Kidney epithelial cell (primary cell): Measurements from ENCODE around the gene CALML4. TPM values are rescaled to one million over a fixed set of nuclear protein-coding genes. Genes with fewer than 3 reads are reported as not detected.

ENCODE experiments used
- DNase-seq: peaks from one replicate; pipeline ENCODE4 v3.0.0-alpha.2; 2010; ENCODE audit warnings: low read depth
- H3K27me3 ChIP-seq: 2 replicates; pipeline ENCODE4 v1.6.0; 2011; ENCODE audit warnings: low read length; ENCODE audit not compliant: control insufficient read depth, insufficient read depth
- H3K36me3 ChIP-seq: 2 replicates; pipeline ENCODE4 v1.5.1; 2011; ENCODE audit warnings: low read length; ENCODE audit not compliant: control insufficient read depth, insufficient read depth
- H3K4me3 ChIP-seq: 2 replicates; pipeline ENCODE4 v1.5.1; 2011; ENCODE audit warnings: low read depth, mild to moderate bottlenecking, control low read depth, low read length
- total RNA-seq: library from RNA; depleted of rRNA; stranded (reverse); fragments of >200 nt; gene quantifications from 2 replicates; pipeline ENCODE4 v1.2.3, GENCODE V29; 2015
- TF ChIP-seq, protein P1 (sequence below): IDR thresholded peaks from 2 replicates; pipeline ENCODE4 v1.5.1; 2011; ENCODE audit warnings: mild to moderate bottlenecking, moderate library complexity, low read length, control low read depth, inconsistent platforms; ENCODE audit not compliant: insufficient read depth, poor library complexity, severe bottlenecking

Gene CALML4
- total RNA-seq, 1 donor from 2014 or later, result 2.4 TPM

DNA sequence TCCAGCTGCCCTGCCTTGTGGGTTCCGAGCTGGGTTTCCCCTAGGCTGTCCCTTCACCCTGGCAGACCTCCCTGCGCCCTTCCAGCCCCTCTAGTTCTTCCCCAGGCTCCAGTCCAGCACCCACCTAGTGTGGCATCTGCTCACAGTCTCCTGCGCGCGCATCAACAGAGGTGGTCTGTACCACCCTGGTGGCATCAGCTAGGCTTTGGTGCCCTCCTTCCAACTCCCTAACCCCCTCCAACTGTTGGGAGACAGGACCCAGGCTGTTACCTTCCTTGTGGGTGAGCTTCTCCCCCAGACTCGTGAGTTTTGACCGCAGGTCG, 8.0 kb downstream of the CALML4 start:
- no peaks in the 10 kb centered on the region for H3K27me3 ChIP-seq
- TF ChIP-seq, protein P1, sequence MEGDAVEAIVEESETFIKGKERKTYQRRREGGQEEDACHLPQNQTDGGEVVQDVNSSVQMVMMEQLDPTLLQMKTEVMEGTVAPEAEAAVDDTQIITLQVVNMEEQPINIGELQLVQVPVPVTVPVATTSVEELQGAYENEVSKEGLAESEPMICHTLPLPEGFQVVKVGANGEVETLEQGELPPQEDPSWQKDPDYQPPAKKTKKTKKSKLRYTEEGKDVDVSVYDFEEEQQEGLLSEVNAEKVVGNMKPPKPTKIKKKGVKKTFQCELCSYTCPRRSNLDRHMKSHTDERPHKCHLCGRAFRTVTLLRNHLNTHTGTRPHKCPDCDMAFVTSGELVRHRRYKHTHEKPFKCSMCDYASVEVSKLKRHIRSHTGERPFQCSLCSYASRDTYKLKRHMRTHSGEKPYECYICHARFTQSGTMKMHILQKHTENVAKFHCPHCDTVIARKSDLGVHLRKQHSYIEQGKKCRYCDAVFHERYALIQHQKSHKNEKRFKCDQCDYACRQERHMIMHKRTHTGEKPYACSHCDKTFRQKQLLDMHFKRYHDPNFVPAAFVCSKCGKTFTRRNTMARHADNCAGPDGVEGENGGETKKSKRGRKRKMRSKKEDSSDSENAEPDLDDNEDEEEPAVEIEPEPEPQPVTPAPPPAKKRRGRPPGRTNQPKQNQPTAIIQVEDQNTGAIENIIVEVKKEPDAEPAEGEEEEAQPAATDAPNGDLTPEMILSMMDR, result no peak
- peaks cover 1% of the 10 kb centered on the region for H3K36me3 ChIP-seq
- DNase-seq, result no peak
- H3K4me3 ChIP-seq, result no peak overlapping the region

DNA sequence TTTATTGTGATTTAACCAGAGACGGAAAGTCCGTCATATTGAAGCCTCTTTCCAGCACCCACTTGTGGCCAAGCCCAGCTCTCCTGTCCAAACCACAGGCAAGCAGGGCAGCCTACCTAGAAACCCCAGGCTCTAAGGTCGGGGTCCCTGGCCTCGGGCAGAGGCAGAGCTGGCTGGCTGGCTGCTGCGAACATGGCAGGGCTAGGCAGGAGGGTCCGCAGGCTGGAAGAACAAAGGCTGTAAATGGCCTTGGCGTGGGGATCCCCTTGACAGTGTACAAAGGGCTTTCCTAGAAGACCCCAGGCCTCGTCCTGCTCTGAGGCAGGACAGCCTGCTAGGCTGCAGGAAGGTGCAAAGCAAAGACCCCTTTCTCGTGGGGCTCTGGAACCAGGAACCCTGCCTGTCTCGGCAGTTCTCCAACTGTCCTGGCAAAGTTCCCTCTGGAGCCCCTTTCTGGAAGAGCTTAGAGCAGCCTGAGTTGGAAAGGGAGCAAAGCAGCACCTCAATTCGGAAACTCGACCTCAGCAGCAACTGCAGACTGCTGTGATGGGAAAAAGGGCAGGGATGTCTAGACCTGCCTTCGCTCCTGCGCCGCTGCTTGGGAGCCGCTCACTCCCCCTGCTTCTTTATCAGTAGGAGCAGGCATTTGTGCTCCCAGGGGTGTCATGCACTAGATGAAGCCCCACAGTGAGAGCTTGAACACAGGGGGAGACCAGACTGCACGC, 8.5 kb downstream of the CALML4 start:
- no peaks in the 10 kb centered on the region for H3K27me3 ChIP-seq
- TF ChIP-seq, protein P1, result no peak
- no peak for DNase-seq
- H3K4me3 ChIP-seq, result no peak overlapping the region
- H3K36me3 ChIP-seq, result peaks cover 1% of the 10 kb centered on the region

DNA sequence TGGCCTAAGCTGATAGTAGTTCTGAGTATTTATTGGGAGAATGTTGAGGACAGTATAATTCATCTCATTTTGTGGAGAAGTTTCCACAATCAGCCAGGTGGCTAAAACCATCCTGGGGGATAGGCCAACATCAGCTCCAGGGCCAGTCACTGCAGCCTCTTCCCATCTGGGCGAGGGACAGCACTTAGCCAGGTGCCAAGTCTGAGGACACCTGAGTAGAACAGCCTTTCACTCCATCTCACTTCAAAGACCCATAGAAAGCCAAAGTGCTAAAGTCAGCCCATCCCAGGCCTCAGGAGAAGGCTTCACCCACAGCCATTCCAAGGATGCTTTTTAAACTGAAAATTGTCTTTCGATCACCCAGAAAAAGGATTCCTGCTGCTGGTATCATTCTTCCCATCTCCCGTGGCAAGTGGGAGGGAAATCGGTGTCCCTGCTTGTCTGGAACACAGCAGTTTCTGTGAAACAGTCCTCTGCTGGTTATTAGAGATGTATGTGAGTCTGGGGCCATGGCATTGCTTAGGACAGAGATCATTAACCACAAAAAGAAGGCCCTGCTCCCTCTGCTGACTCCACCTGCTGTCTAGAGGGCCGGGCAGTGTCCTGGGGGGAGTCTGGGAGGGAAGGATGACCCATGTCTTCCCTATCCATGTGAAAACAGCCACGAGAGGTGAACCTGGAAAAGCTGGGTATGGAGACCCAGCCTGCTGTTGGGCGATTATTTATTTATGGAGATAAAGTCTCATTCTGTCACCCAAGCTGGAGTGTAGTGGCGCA, 9.6 kb downstream of the CALML4 start:
- no peak for DNase-seq
- H3K36me3 ChIP-seq, result peaks cover 1% of the 10 kb centered on the region
- no peaks in the 10 kb centered on the region for H3K27me3 ChIP-seq
- TF ChIP-seq, protein P1, result no peak
- no peak overlapping the region for H3K4me3 ChIP-seq

DNA sequence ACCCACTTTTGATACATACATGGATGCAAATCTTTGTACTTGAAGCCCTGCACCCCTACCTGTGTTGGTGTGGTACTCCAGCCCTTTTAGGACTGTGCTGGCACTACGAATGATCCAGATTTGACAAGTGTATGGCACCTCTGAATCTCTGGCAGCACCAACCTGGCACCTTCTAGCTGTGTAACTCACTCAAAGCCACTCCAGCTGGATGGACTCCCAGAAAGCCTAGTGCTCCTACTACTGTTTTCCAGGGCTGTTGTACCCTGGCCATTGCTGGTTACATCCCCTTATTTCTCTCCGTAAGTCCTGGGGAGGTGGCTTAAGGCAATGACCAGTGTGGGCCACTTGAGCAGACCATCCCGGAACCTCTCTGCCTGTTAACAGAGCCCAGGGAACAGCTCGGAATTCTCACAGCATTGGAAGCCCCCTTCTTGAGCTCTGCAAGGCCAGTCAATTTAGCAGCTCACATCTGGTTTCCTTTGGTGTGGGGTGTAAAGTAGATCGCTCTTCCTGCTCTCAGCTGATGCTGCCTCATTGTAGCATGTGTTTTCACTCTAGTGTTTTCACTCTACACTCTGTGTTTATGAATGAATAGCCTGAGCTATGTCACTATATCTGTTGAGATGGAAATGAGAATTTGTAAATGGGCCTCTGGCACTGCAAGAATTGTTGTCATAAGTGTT, 12.2 kb downstream of the CALML4 start:
- TF ChIP-seq, protein P1, result no peak
- no peaks in the 10 kb centered on the region for H3K27me3 ChIP-seq
- peaks cover 1% of the 10 kb centered on the region for H3K36me3 ChIP-seq

DNA sequence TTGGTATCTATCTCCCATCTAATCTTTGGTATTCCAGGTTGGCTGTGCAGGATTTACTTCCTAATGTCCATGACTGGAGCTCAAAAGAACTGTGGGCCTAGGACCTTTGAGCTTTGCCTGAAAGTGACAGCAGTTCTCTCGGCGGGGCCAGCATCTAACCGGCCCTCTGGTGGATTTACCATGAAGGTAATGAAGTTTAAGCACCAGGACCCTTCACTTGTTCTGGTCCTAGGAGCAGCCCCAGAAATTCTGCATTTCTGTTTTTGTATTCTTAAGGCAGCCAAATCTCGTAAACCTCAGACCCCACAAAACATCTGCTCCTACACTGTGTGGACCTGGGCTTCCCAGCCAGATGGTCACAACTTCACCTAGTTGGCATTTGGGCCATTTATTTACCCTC, 13.0 kb downstream of the CALML4 start:
- DNase-seq, result no peak
- no peaks in the 10 kb centered on the region for H3K27me3 ChIP-seq
- H3K4me3 ChIP-seq, result no peak overlapping the region
- peaks cover 3% of the 10 kb centered on the region for H3K36me3 ChIP-seq
- TF ChIP-seq, protein P1, result no peak

More for the DNA sequence above, 12.2 kb downstream of the CALML4 start:
- DNase-seq, result no peak
- H3K4me3 ChIP-seq, result no peak overlapping the region
